Endothelial cell of umbilical vein (primary cell): ENCODE measurements around the gene S100A3.

ENCODE experiments used
- CTCF ChIP-seq, 2 donors: IDR thresholded peaks; 1 replicate in 1 of 2; 2 replicates in 1 of 2; pipeline ENCODE4 v1.5.1; 2011; ENCODE audit warnings: low read length in 2 of 2, mild to moderate bottlenecking in 2 of 2, moderate library complexity in 2 of 2, control low read depth in 1 of 2, inconsistent platforms in 1 of 2, low read depth in 1 of 2; ENCODE audit not compliant: insufficient read depth in 1 of 2; ENCODE audit errors: extremely low read depth in 1 of 2
- POLR2A ChIP-seq: IDR thresholded peaks from 2 replicates; pipeline ENCODE4 v1.6.1; 2012; ENCODE audit warnings: low read depth, mild to moderate bottlenecking, control low read depth, low read length

- no peak for TF ChIP-seq POLR2A
- TF ChIP-seq CTCF (IDR thresholded peaks at IDR 0.05; ENCODE audit: extremely low read depth in 1 of 2, insufficient read depth in 1 of 2, low read depth in 1 of 2, low read length in 2 of 2) = no peak
These were observed 4.0 kb upstream of the S100A3 start for GRCh38 chr1:153553096-153553495.
